ENCODE measurements around the gene LINGO4. TPM values are rescaled to one million over a fixed set of nuclear protein-coding genes. Genes with fewer than 3 reads are reported as not detected.
A peak's percentile ranks its signal among the peaks of the same experiment; 100 is the strongest.

The LINGO4 gene
- total and polyA plus RNA-seq, 4 donors: 0.05 to 0.40 (median 0.12) TPM; not detected in 1

DNA sequence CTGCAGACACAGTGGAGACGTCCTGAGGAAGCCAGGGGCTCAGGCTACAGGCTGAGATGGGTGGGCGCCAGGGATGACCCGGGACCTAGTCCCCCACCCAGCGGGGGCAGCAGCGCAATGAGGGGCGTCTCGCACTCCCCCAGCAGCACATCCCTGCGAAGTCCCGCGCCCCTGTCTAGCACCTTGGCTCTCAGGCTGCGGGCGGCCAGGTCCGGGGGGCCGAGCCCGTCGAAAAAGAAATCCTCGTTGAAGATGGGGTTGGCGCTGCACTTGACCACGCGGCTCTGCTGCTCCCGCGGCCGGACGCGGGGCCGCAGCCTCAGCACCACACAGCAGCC is 32.6 kb upstream of the LINGO4 start:
- Histone ChIP-seq H3K4me3 (no peak overlapping the region), H3K9me3 (ENCODE audit: control insufficient read depth in 4 of 4, insufficient read depth in 3 of 4, low read length in 3 of 4) (no peaks in the 10 kb centered on the region), H3K36me3 (ENCODE audit: control insufficient read depth in 4 of 4, insufficient read depth in 4 of 4, low read length in 4 of 4) (no peaks in the 10 kb centered on the region), H3K4me1 (ENCODE audit: control insufficient read depth in 5 of 5, insufficient read depth in 5 of 5, low read length in 5 of 5) (peaks cover 0 to 22% (median 7%) of the 10 kb centered on the region in 5 donors), H3K9ac (ENCODE audit: insufficient read depth in 1 of 2, low read length in 2 of 2) (no peak overlapping the region), H3K27ac (ENCODE audit: low read depth in 1 of 2, low read length in 1 of 2) (no peak overlapping the region), H3K27me3 (ENCODE audit: control insufficient read depth in 3 of 3, insufficient read depth in 3 of 3, low read length in 2 of 3) (peaks cover 0 to 38% (median 35%) of the 10 kb centered on the region in 3 donors)
- no peak for DNase-seq
- WGBS, 2 donors: 12 to 17% methylated on average over 26 of the region's 26 CpGs
- TF ChIP-seq, protein P1, sequence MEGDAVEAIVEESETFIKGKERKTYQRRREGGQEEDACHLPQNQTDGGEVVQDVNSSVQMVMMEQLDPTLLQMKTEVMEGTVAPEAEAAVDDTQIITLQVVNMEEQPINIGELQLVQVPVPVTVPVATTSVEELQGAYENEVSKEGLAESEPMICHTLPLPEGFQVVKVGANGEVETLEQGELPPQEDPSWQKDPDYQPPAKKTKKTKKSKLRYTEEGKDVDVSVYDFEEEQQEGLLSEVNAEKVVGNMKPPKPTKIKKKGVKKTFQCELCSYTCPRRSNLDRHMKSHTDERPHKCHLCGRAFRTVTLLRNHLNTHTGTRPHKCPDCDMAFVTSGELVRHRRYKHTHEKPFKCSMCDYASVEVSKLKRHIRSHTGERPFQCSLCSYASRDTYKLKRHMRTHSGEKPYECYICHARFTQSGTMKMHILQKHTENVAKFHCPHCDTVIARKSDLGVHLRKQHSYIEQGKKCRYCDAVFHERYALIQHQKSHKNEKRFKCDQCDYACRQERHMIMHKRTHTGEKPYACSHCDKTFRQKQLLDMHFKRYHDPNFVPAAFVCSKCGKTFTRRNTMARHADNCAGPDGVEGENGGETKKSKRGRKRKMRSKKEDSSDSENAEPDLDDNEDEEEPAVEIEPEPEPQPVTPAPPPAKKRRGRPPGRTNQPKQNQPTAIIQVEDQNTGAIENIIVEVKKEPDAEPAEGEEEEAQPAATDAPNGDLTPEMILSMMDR (IDR thresholded peaks at IDR 0.05; ENCODE audit: control extremely low read depth, extremely low read depth): no peak
- no peak for ATAC-seq (ENCODE audit: insufficient read depth, low FRiP score)

DNA sequence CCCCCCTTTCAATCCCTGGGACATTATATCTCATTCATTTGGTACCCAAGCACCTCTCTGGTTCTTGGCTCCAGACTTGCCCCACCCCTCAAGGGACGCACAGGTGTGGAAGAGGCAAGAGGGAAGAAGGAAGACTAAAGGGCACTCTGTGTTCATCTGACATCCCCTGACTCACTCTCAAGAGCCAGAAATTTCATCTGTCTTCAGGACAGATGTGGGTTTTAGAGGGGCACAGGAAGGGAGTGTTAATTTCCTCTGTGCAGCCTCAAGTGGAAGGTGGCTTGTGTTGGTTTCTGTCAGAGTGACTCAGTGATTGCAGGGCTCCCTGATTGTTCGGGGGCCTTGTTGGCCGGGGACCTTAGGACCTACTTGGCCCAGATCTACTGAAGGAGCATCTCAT is 32.0 kb upstream of the LINGO4 start:
- no peaks in the 10 kb centered on the region for H3K9me3 ChIP-seq (ENCODE audit: control insufficient read depth in 4 of 4, insufficient read depth in 3 of 4, low read length in 3 of 4)
- WGBS, 2 donors: 22 to 42% methylated on average over 3 of the region's 3 CpGs
- H3K27ac ChIP-seq (ENCODE audit: low read depth in 1 of 2, low read length in 1 of 2): peak overlapping the region in 1 of 2 donors; percentile 12
- DNase-seq (no peak), ATAC-seq (ENCODE audit: insufficient read depth, low FRiP score) (no peak)
- H3K9ac ChIP-seq (ENCODE audit: insufficient read depth in 1 of 2, low read length in 2 of 2): no peak overlapping the region
- TF ChIP-seq, protein P1 (IDR thresholded peaks at IDR 0.05; ENCODE audit: control extremely low read depth, extremely low read depth): no peak
- H3K36me3 ChIP-seq (ENCODE audit: control insufficient read depth in 4 of 4, insufficient read depth in 4 of 4, low read length in 4 of 4): no peaks in the 10 kb centered on the region
- H3K4me1 ChIP-seq (ENCODE audit: control insufficient read depth in 5 of 5, insufficient read depth in 5 of 5, low read length in 5 of 5): peaks cover 0 to 29% (median 7%) of the 10 kb centered on the region in 5 donors
- H3K27me3 ChIP-seq (ENCODE audit: control insufficient read depth in 3 of 3, insufficient read depth in 3 of 3, low read length in 2 of 3): peaks cover 0 to 38% (median 35%) of the 10 kb centered on the region in 3 donors
- no peak overlapping the region for H3K4me3 ChIP-seq

DNA sequence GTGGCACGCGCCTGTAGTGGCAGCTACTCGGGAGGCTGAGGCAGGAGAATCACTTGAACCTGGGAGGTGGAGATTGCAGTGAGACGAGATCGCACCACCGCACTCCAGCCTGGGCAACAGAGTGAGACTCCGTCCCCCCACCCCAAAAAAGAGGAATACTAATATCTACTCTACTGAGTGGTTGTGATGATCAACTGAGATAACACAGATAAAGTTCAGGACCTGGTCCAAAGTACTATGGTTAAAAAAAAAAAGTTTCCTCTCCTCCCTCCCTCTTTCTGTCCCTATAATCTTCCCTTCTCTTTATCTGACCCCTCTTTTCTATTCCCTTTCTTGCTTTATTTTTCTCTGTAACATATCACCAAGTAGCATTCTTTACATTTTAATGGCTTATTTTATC is 30.4 kb upstream of the LINGO4 start:
- H3K9me3 ChIP-seq (ENCODE audit: control insufficient read depth in 4 of 4, insufficient read depth in 3 of 4, low read length in 3 of 4): no peaks in the 10 kb centered on the region
- DNase-seq (no peak), ATAC-seq (ENCODE audit: insufficient read depth, low FRiP score) (no peak)
- peaks cover 0 to 32% (median 14%) of the 10 kb centered on the region in 5 donors for H3K4me1 ChIP-seq (ENCODE audit: control insufficient read depth in 5 of 5, insufficient read depth in 5 of 5, low read length in 5 of 5)
- peaks cover 0 to 31% (median 31%) of the 10 kb centered on the region in 3 donors for H3K27me3 ChIP-seq (ENCODE audit: control insufficient read depth in 3 of 3, insufficient read depth in 3 of 3, low read length in 2 of 3)
- no peak overlapping the region for H3K27ac ChIP-seq (ENCODE audit: low read depth in 1 of 2, low read length in 1 of 2)
- TF ChIP-seq, protein P1 (IDR thresholded peaks at IDR 0.05; ENCODE audit: control extremely low read depth, extremely low read depth): no peak
- H3K36me3 ChIP-seq (ENCODE audit: control insufficient read depth in 4 of 4, insufficient read depth in 4 of 4, low read length in 4 of 4): no peaks in the 10 kb centered on the region
- 93 to 98% methylated on average over 7 of the region's 7 CpGs for WGBS, 2 donors
- no peak overlapping the region for H3K4me3 ChIP-seq
- H3K9ac ChIP-seq (ENCODE audit: insufficient read depth in 1 of 2, low read length in 2 of 2): no peak overlapping the region

DNA sequence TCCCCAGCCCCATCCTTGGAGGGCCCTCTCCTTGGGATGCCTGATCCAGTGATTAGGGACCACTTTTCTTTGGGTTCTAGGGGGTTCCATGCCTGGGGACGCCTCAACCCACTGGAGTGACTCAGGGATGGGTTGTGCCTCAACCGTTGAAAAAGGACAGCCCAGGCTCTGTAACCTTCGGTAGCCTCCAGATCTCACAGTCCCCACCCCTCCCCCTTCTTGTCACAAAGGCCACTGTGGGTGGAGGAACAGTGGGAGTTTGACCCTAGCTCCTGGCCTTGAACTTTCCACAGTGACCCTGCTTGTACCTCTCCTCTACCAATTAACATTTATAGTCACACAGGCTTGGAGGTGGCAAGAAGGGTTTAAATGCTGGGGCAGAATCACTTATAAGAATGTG is 29.0 kb upstream of the LINGO4 start:
- DNase-seq (no peak), ATAC-seq (ENCODE audit: insufficient read depth, low FRiP score) (no peak)
- H3K9ac ChIP-seq (ENCODE audit: insufficient read depth in 1 of 2, low read length in 2 of 2): no peak overlapping the region
- peaks cover 0 to 21% (median 20%) of the 10 kb centered on the region in 3 donors for H3K27me3 ChIP-seq (ENCODE audit: control insufficient read depth in 3 of 3, insufficient read depth in 3 of 3, low read length in 2 of 3)
- H3K9me3 ChIP-seq (ENCODE audit: control insufficient read depth in 4 of 4, insufficient read depth in 3 of 4, low read length in 3 of 4): no peaks in the 10 kb centered on the region
- no peak overlapping the region for H3K27ac ChIP-seq (ENCODE audit: low read depth in 1 of 2, low read length in 1 of 2)
- H3K4me1 ChIP-seq (ENCODE audit: control insufficient read depth in 5 of 5, insufficient read depth in 5 of 5, low read length in 5 of 5): peaks cover 0 to 33% (median 16%) of the 10 kb centered on the region in 5 donors
- TF ChIP-seq, protein P1 (IDR thresholded peaks at IDR 0.05; ENCODE audit: control extremely low read depth, extremely low read depth): no peak
- WGBS, 2 donors: 39 to 57% methylated on average over 3 of the region's 3 CpGs
- no peak overlapping the region for H3K4me3 ChIP-seq
- H3K36me3 ChIP-seq (ENCODE audit: control insufficient read depth in 4 of 4, insufficient read depth in 4 of 4, low read length in 4 of 4): no peaks in the 10 kb centered on the region

All from lung (tissue), 12 donors.